NCI-H1417 treated with DMSO at 0.1 percent for 48 hours (cell line): ENCODE measurements around the gene TSPAN9.

Source experiments
- DNase-seq: peaks from one replicate; lab custom pipeline; 2025; lab: John Stamatoyannopoulos, UW

Gene TSPAN9

DNA sequence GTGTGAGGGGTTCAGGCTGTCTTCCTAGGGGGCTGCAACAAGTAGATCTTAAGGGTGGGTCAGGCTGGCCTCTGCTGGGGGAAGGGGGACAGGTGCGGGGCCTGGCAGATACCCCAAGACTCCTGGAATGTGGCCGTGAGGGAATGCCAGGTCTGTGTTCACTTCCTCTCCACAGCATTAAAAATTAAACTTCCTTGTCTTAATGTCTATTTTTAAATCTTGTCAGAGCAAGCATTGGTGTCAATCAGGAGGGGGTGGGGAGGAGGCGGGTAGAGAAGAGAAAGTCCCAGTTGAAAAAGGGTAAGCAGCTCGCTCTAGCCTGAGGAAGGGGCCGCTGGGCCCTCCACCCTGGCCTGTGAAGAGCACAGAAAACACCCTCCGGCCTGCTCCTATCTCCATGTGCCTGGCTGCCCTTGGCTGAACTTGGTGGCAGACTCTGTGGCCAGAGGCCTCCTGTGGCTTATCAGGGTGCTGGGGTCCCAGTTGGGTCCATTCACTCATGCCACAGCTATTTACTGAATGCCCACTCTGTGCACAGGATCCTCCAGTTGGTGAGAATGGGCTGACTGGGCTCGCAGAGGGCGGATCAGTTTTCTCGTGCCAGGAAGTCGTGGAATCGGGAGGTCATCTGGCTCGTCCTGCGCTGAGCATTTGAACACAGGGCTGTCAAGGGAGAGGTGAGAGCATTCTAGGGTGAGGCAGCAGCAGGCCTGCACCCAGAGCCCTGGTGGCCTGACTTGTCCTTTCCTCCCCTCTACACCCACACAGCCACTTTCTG, 128.8 kb downstream of the TSPAN9 start:
- no peak for DNase-seq

DNA sequence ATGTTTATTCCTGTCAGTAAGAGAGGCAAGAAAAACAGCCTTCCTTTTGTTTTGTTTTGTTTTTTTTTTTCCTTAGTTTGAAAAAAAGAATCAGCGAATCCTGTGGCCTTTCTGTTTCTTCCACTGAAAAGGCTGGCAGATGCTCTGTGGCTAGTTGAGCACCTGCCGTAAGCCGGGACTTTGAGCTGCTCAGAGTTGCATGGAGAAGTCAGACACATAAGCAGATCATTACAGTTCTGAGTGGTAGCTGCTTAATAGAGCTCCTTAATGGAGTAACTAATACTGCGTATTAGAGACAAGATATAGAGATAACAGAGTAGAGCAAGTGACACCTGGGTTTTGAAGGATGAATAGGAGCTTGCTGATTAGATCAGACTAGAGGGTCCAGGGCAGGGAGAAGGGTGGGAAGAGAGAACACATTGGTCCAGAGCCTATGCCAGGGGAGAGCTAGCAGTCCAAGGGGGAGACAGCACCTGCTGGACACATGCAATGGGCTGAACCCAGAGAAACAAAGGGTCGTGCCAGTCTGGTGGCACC, 129.4 kb downstream of the TSPAN9 start:
- DNase-seq: no peak

DNA sequence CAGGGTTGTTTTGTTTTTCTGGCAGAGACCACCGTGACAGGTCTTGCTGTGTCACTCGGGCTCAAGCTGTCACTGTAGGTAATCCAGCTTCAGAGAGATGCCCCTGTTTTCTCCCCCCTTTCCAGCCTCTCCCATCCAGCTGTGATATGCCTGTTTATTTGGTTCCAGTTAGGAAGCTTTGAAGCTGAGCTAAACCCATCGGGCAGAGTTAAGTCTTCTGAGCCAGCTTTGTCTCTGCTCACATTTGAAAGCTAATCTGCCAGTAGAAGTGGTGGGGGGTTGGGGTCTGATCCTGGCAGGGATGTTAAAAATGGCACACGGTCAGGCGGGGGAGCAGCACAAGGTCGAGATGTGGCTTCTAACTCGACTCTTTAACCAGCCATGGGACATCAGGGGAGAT, 130.0 kb downstream of the TSPAN9 start:
- no peak for DNase-seq

DNA sequence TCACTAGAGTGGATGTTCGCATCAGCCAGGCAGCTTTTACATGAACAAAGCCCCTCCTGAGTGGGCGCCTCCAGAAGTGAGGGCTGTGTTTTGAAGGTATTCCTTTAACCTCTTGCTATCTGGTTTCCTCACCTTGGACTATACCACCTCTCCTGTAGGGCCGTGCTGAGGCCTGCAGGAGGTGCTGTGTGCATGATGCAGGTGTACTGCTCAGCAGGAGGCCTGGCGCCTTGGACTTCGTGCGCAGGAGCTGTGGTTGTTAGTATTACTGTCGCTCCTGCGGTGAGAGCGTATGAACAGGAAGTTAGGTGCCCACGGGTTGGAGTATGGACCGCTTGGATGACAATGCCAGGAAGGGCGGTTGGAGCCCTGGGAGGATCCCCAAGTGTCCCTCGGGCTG, 130.7 kb downstream of the TSPAN9 start:
- DNase-seq: no peak

DNA sequence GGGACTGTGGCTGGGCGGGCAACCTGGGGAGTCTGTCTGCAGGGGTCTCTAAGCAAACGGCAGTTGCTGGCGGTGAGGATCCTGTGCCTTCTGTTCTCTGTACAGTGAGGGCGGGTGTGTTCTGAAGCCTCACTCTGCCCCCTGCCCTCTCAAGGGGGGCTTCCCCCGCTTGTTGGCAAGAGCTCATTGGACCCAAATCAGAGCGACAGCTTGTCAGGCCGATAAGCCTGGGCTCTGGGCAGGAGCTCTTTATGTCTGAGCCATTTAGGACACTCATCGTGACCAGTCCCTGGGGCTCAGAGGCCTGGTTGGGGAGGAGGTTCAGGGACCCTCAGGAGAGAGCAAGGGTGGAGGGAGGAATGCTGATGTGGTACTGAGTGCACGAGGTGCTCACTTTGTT, 136.0 kb downstream of the TSPAN9 start:
- DNase-seq: no peak

DNA sequence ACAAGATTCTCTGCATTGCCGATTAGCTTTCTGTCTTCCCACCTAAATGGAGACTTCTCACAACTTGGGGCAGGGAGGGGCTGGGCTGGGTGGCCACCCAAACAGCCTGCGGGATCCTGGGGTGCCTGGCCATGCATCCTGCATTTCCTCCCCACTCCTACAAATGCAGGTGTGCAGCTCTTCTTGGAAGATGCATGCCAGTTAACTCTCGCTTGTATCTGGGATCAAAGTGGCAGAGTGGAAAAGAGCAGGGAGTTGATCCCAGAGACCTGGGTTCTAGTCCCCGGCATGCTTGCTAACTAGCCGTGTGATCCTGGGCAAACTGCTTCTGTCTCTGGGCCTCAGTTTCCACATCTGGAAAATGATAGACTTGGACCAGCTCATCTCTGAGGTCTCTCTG, 136.6 kb downstream of the TSPAN9 start:
- no peak for DNase-seq

DNA sequence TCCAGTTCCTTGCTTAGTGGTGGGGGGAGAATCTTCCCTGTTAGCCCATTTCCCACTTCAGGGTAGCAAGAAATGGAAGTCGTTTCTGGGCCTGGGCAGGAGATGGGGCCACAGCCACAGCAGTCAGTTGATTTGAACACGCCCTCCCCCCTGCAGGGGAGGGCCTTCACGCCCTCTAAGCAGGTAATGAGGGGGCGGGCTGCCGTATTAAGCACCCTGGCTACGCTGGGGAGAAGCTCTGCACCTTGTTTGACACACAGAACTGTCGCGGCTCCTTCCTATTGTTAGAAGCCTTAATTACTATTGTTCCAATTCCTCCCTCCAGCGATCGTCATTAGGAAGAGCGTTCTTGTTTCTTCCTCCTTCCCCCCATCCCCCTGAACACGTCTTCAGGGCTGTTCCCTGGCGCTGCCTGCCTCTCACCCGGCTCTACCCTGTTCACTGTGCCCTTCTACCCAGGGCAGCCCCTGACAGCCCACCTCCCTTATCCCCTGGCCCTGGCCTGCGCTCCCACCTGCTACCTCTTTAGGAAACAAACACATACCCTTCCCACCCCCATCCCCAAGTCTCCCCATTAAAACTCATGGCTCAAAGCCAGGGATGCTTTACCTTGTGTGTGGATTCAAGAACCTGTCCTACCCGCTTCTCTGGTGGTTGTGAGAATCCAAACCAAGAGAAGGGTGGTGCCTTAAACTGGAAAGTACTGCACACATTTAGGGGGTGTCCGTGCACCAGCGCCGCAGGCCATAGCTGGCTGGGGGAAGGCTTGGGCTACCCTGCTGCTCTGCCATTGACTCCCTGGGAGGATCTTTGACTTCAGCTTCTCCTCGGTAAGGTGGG, 137.6 kb downstream of the TSPAN9 start:
- DNase-seq: peak; percentile 87

DNA sequence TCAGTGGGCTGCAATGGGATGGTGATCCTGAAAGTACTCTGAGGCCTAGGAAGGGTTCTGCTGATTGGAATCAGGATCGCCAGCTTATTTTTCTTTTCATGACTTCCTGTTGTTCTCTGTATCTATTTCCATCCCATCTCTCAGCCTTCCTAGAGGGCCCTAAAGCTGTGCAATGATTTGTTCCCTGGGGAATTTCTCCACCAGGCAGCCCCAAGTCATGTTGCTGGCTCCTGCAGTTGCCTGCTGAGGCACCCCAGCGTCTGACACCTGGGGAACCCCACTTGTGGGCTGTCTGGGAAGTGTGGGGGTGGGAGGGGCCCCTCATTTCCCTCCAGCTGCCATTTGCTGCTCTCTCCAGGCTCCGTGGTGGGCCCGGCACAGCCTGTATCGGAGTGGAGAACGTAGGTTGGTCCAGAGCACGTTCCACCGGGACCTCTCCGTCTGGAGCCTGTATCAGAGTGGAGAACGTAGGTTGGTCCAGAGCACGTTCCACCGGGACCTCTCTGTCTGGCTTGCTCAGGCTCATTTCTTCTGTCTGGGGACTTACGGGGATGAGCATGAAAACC, 138.3 kb downstream of the TSPAN9 start:
- no peak for DNase-seq

DNA sequence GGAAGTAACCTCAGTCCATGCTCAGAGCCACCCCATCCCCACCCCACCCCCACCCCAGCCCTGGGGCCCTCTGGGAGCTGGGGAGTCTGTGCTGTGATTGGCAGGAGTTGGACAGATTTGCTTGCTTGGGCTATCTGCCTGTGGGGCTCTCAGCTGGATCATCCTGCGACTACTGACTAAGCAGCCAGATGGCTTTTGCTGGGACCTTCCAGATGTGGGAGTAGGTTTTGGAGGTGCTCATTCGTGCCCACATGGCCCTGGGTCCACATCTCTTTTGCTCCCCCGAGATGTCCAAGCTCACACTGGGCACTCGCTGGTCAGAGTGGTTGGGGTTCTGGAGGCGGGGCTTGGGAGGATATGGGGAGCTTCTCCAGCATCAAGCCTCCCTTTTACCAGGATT, 138.9 kb downstream of the TSPAN9 start:
- no peak for DNase-seq

DNA sequence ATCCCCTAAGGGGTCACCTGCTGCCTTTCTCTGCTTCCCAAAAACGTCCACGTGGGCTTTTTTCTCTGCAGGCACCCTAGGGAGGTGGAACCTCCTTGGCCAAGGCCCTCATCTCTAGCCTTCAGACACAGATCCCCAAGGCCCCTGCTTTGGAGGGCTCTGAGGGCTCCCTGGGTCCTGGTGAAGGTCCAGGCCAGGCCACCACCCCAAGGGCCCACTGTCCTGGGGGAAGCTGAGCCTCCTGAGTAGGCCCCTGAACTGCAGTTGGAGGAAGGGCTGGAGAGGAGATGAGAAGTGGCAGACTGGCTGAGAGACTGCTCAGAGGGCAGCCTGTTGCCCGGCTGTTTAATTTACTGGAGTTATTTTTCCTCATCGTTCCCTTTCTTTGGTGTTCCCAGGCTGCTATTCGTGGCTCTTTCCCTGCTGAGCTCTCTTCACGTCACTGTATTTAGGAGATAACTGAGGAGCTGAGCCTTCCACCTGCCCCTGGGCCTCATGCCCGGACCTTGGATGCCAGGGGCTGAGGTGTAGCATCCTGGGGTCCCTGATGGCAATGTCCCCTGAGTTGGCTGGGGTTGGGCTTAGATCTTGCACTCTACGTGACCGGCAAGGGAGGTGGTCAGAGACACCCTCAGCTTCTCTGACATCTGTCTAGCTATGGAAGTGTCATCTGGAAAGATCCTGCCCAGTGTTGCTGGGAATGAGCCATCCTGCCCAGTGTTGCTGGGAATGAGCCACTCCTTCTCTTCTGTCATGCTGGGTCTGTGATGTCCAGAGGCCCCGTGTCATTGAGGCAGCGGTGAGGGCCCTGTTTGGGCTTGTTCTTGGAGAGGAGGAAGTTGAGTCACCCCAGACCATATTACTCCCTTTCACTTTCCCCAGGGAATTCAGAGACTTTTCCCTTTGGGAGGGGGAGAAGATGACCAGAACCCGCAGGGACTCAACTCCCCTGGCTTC, 139.8 kb downstream of the TSPAN9 start:
- no peak for DNase-seq

DNA sequence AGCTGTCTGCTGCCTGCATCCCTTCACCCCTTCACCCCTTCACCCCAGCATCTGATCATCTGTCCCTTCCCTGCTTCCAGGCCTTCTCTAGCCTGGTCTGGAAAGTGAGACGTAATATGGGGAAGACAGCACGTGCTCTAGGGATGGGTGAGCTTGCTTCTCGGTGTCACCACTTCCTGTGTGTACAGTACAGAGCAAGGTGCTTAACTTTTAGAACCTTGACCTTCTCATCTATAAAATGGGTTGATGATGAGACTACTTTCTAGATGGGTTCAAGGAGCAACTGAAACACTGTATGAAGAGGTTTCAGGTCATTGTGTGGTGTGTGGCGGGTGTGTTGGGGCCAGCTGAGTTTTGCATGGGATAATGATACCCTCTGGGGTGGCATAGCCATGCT, 140.5 kb downstream of the TSPAN9 start:
- DNase-seq: no peak

DNA sequence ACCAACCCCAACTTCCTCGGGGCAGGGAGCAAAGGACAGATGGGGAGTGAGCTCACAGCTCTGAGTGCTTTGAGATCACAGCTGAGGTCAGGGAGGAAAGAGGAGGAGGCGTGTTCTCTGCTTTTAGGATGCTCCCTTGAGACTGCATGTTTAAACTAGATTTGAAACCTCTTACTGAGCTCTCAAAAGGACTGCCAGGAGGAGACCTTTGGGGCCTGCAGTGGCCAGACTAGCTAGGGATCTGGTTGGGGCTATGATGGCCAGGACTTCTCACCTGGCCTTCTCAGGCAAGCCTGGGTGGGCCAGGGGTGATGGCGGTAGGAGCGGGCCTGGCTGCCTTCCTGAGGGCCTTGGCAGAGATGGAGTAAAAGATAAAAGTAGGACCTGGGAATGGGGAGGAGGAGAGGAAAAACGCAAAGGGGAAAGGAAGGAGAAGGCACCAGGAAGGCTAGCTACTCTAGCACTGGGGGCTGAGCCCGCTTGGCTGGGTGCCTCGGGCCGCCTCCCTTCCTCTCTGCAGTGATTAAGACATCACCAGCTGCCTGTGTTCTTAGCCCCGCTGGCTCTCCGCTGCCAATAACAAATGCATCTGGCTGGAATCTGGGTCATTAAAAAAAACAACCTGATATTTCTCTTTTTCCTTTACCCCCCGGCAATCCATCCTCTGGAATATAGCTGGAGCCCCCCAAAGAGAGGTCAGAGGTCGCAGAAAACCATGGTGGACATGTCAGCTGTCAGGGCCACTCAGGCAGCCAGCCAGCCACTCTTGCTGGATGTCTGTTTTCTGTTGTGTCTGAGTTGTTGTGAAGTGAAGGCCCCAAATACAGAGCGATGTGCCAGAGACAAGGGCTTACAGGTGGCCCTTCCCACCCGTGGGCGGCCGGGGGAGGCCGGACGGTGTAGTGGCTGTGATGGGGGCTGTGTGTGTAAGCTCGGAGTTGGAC, 141.3 kb downstream of the TSPAN9 start:
- no peak for DNase-seq

DNA sequence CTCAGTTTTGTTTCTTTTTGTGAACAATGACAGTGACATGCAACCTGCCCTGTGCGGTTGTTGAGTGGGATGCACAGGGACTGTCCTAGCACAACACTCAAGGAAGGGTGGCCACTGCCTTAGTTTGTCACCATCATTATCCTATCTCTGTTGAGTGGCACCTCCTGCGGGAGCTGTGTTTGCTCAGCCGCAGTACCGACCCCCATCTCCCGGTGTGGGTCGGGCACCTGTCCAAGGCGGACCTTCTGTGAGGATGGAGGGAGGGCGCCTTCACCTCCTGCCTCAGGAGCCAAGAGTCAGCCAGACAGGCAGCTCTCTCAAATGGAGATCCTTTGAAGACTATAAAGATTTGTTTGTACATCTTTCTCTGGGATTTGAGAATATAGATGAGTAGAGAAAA, 142.1 kb downstream of the TSPAN9 start:
- DNase-seq: no peak

DNA sequence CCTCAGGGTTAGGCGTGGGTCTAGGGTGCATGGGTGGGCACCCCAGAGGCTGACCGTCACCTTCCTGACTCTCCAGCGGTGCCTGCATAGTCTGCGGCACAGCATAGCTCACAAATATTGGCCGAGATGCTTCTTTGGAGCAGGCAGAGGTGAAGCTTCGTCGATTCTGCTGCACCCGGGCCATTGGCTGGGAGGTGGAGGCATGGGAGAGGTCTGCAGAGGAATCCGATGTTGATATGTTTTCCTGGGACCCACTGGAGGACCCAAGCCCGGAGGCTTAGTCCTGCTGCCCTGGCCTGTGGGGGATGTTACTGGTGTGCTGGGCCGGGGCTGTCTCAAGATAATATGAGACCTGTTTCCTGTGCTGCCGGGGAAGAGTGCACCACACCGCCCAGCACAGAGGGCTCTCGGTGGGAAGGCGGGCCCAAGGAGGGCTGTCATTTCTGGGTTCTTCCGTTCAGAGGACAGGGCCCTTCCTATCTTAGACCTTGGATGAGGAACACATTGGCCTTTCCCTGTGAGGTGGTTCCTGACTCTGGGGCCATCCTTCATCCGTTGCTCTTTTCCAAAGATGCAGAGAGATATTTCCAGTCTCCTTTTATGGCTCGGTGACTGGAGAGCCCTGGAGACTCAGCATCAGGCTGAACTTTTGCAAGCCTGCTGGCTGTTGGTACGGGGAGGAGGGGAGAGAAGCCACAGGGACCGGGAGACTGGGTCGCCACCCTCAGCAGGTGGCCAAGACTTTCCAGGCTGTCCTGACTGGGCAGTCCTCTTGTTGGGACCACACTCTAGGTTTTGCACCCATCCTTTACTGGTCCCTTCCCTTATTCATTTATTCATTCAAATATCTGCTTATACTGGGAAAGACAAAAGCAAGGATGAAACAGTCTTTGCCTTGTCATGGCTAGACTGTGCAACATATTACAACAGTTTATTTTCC, 143.5 kb downstream of the TSPAN9 start:
- DNase-seq: no peak

DNA sequence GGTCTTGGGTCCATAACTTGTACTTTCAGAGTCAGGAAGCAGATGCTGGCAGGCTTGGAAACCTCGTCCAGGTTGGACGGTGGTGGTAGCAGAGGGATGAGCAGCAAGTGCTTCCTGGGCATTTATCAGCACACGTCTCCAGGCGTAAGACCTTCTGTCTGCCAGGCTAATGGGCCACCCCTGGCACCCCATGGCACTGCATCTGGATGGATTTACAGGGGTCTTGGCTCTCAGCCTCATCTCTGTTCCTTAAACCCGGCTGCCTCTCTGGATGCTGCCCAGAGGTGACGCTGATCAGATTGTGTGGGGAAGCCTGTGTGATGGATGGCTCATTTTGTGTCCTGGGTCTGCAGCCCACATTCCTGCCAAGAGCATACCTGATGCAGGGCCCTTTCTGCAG, 145.1 kb downstream of the TSPAN9 start:
- DNase-seq: no peak

DNA sequence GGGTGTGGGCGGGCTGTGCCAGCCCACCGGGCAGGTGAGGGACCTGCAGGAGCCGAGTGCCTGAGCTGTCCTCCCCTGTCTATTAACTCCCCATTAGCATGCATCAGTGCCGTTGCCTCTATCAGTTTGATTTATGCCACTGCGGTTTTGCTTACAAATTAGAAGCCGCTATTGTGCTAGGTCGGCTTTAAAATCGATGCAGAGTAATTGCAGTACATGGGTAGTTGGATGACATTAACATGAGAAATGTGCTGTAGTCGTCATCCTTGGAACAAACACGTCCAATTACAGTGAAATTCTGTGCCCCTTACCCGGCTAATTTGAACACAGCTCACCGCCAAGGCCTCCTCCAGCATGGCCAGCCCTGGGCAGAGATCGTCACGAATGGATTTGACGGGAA, 145.8 kb downstream of the TSPAN9 start:
- peak; percentile 89 for DNase-seq

DNA sequence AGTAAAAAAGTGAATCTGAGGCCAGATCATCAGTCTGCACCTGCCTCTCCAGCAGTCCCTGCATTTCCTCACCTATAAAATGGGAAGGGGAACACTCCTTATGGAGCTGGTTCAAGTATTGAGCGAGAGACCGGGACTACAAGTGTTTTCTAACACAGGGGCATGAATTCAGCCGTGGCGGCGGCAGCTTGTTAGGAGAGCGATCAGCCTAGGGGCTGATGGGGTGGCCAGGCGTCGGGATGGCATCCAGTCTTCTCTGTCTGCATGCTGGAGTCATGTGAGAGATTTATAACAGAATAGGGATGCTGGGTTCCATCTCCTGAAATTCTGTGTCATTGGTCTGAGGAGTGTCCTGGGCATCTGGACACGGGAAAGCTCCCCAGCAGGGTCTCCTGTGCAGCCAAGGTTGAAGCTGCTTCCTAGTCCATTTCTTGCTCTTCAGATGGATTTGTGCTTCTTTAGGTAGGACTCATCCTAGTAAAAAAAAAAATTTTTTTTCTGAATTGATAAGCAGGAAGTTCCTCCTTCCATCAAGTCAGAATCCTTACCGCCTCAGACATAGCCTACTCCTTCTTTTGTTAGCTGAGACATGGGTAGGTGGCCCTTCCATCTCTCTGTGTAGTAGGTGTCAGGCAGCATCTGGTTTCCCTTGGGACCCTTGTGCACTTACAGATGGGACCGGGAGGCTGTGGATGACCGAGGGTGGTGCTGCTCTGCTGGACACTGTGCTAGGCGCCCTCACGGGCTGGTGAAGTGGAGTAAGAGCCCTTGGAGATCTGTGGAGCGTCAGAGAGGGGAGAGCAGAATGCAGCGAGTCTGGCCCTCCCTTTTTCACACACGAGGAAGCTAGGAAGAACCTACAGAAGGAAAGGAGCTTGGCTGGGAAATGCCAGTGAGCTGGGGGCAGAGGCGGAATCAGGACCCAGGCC, 146.7 kb downstream of the TSPAN9 start:
- DNase-seq: no peak

DNA sequence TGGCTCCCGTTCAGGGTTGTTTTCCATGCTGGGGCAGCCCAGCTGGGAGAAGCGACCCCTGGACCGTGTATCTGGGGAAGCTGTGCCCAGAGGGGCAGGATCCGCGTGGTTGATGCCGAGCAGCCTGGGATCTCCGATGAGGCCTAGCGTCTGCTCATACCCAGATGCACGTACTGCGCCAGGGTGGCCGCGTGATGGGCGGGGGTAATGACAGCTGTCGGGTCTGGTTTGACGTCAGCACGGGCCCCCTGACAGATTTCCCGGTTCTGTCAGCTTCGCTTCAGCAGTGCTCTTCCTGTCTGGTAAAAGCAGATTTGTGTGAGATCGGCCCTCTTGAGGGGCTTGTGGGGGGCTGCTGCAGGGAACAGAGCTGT, 147.3 kb downstream of the TSPAN9 start:
- no peak for DNase-seq
